Astrocyte of the cerebellum (primary cell): ENCODE results near the gene TMEM184C.

Source experiments
- DNase-seq: peaks from one replicate; pipeline ENCODE4 v3.0.0-alpha.2; 2011; ENCODE audit warnings: low read depth
- H3K4me3 ChIP-seq: 2 replicates; pipeline ENCODE4 v1.5.1; 2011; ENCODE audit warnings: mild to moderate bottlenecking, low read depth, low read length, moderate library complexity
- in situ Hi-C: cut with HindIII; loops from 2 replicates; pipeline ENCODE4 v1.10.0; 2017; ENCODE audit warnings: low sequenced_read_pairs
- TF ChIP-seq, protein P1 (sequence below): IDR thresholded peaks from 2 replicates; pipeline ENCODE4 v1.5.1; 2012; ENCODE audit warnings: low read length, low read depth, moderate library complexity, mild to moderate bottlenecking; ENCODE audit errors: missing control alignments

Gene TMEM184C

GRCh38 chr4:147617173-147617840 is at the start of gene TMEM184C:
Gene TMEM184C, plus strand, starts transcription at chr4:147617397. Its CDS starts 560 bp downstream, at chr4:147617957.
- DNase-seq, result peak; percentile 83
- TF ChIP-seq, protein P1, sequence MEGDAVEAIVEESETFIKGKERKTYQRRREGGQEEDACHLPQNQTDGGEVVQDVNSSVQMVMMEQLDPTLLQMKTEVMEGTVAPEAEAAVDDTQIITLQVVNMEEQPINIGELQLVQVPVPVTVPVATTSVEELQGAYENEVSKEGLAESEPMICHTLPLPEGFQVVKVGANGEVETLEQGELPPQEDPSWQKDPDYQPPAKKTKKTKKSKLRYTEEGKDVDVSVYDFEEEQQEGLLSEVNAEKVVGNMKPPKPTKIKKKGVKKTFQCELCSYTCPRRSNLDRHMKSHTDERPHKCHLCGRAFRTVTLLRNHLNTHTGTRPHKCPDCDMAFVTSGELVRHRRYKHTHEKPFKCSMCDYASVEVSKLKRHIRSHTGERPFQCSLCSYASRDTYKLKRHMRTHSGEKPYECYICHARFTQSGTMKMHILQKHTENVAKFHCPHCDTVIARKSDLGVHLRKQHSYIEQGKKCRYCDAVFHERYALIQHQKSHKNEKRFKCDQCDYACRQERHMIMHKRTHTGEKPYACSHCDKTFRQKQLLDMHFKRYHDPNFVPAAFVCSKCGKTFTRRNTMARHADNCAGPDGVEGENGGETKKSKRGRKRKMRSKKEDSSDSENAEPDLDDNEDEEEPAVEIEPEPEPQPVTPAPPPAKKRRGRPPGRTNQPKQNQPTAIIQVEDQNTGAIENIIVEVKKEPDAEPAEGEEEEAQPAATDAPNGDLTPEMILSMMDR, result peak; percentile 19
- in situ Hi-C loops, result no loop called here
- peak within 1 kb of the TSS; percentile 67 for H3K4me3 ChIP-seq

DNA sequence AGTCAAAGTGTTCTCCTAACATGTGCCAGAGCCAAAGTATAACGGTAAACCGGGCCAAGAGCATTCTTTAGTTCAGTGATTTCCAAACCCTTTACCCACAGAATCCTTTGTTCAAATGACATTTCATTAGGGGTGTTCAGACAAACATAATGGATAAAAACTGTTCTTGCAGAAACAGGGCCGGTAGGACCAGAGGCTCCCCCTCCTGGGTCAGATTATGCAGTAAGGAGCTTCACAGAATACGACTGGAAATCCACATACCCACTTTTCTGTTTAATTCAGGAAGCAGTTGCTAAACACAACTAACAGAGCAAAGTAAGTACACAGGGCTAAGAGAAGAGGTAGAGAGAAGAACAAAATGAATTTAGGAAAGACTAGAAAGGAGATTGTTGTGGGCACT is 46.6 kb upstream of the TMEM184C start:
- TF ChIP-seq, protein P1, result peak; percentile 57
- in situ Hi-C loops, result no loop called here
- H3K4me3 ChIP-seq, result no peak overlapping the region
- DNase-seq, result peak; percentile 64

- in situ Hi-C loops, result no loop called here
These were observed 46.0 kb upstream of the TMEM184C start for GRCh38 chr4:147571036-147571770.

DNA sequence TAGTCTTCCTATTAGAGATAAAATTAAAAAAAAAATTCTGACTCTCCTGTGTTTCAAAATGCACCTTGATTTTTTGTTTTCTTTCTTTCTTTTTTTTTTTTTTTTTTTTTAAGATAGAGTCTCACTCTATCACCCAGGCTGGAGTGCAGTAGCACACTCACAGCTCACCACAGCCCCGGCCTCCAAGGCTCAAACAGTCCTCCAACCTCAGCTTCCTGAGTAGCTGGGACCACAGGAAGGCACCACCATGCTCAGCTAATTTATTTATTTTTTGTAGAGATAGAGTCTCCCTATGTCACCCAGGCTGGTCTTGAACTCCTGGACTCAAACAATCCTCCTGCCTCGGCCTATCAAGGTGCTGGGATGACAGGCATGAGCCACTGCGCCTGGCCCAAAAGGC is 41.1 kb upstream of the TMEM184C start:
- H3K4me3 ChIP-seq, result no peak overlapping the region

More at GRCh38 chr4:147571036-147571770, 46.0 kb upstream of the TMEM184C start:
- TF ChIP-seq, protein P1, result no peak
- no peak for DNase-seq
- no peak overlapping the region for H3K4me3 ChIP-seq

DNA sequence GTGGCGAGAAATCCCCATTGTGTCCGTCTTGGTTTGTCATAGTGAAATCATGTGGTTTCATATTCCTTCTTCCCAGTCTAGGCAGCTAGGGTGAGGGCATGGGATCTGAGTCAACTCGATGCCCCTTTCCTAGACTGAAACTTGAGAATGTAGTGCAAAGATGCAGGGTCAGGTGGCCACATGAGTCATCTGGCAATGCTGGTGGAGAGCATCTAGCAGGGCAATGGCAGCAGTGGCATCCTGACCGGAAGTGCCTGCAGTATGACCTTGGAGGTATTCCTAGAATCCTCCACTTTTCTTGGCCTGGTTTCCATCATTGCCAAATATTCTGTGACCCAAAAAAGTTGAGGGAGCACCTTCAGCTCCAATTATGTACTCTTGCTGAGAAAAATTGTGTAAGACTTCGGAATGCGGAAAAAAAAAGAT is 39.1 kb upstream of the TMEM184C start:
- peak; percentile 72 for DNase-seq
- no peak overlapping the region for H3K4me3 ChIP-seq
- TF ChIP-seq, protein P1, result no peak
- in situ Hi-C loops, result no loop called here

More for the DNA sequence above, 41.1 kb upstream of the TMEM184C start:
- no peak for DNase-seq
- TF ChIP-seq, protein P1, result no peak
- in situ Hi-C loops, result no loop called here

GRCh38 chr4:147578593-147578992 is 38.6 kb upstream of the TMEM184C start:
- no peak for DNase-seq
- no peak overlapping the region for H3K4me3 ChIP-seq
- in situ Hi-C loops, result no loop called here
- TF ChIP-seq, protein P1, result no peak
